GM10266 (cell line): ENCODE measurements around the gene PCDHA5.
"Not testable (repeated sequence)": the region's sequence is repeated elsewhere in the genome, so short reads cannot be mapped to it uniquely, and the experiment has no call there.

ENCODE experiments used
- DNase-seq: peaks from one replicate; pipeline ENCODE4 v3.0.0; 2012; ENCODE audit errors: extremely low spot score
- CTCF ChIP-seq: IDR thresholded peaks from 2 replicates; pipeline ENCODE4 v1.5.1; 2012; ENCODE audit warnings: mild to moderate bottlenecking, low read depth; ENCODE audit not compliant: control insufficient read depth, insufficient read depth; ENCODE audit errors: missing control alignments

PCDHA5 gene

GRCh38 chr5:140808889-140809291, 12.5 kb upstream of the PCDHA5 start:
- DNase-seq: no peak
- no peak for TF ChIP-seq CTCF

GRCh38 chr5:140822281-140822629, 842 bp downstream of the PCDHA5 start:
- no peak for DNase-seq
- no peak for TF ChIP-seq CTCF

- not testable (repeated sequence) for DNase-seq
Observed at GRCh38 chr5:140822969-140823368, 1.6 kb downstream of the PCDHA5 start.

- no peak for DNase-seq
- TF ChIP-seq CTCF: no peak
Observed at GRCh38 chr5:140823475-140823874, 2.1 kb downstream of the PCDHA5 start.

- DNase-seq: no peak
- no peak for TF ChIP-seq CTCF
Observed at GRCh38 chr5:140827704-140828361, 6.4 kb downstream of the PCDHA5 start, which contains the start of gene PCDHA6. Gene PCDHA6, plus strand, starts transcription at chr5:140827960. Its CDS starts 132 bp downstream, at chr5:140828092.

GRCh38 chr5:140828362-140828737, 6.9 kb downstream of the PCDHA5 start:
- DNase-seq: no peak
- TF ChIP-seq CTCF: no peak

- not testable (repeated sequence) for DNase-seq
Observed at GRCh38 chr5:140829511-140830501, 8.4 kb downstream of the PCDHA5 start.

- no peak for TF ChIP-seq CTCF
- no peak for DNase-seq
Observed at GRCh38 chr5:140833993-140834392, 12.6 kb downstream of the PCDHA5 start, which contains the start of gene PCDHA7. Gene PCDHA7, plus strand, starts transcription at chr5:140834269. Its CDS starts 115 bp downstream, at chr5:140834384.

GRCh38 chr5:140834439-140835008, 13.1 kb downstream of the PCDHA5 start:
- not testable (repeated sequence) for DNase-seq
